Activated CD4-positive, CD25-positive, alpha-beta regulatory T cell (primary cell): Measurements from ENCODE around the gene MOAP1.
"Not testable (repeated sequence)": the region's sequence is repeated elsewhere in the genome, so short reads cannot be mapped to it uniquely, and the experiment has no call there.

Experiments used
- DNase-seq, 4 experiments: peaks; one replicate each; lab custom pipeline; 2025; lab: John Stamatoyannopoulos, UW

MOAP1 gene

GRCh38 chr14:93185349-93185720 is 638 bp upstream of the MOAP1 start:
- DNase-seq = no peak

GRCh38 chr14:93183596-93184317 is 940 bp downstream of the MOAP1 start:
- no peak for DNase-seq

GRCh38 chr14:93175492-93175891 is 9.2 kb downstream of the MOAP1 start:
- DNase-seq = no peak

- not testable (repeated sequence) for DNase-seq
Observed at GRCh38 chr14:93174731-93175130, 10.0 kb downstream of the MOAP1 start.

- DNase-seq = no peak
Observed at GRCh38 chr14:93173943-93174395, 10.7 kb downstream of the MOAP1 start.

- DNase-seq = no peak
Observed at GRCh38 chr14:93171376-93171775, 13.3 kb downstream of the MOAP1 start.

GRCh38 chr14:93170141-93170540 is 14.6 kb downstream of the MOAP1 start:
- DNase-seq = not testable (repeated sequence)

GRCh38 chr14:93169619-93170018 is 15.1 kb downstream of the MOAP1 start:
- not testable (repeated sequence) for DNase-seq

- DNase-seq = not testable (repeated sequence)
Observed at GRCh38 chr14:93168610-93169009, 16.1 kb downstream of the MOAP1 start.

GRCh38 chr14:93165271-93166265 is 19.1 kb downstream of the MOAP1 start:
- DNase-seq = not testable (repeated sequence)

- DNase-seq = no peak
Observed at GRCh38 chr14:93163564-93163963, 21.1 kb downstream of the MOAP1 start.

- no peak for DNase-seq
Observed at GRCh38 chr14:93161411-93161940, 23.2 kb downstream of the MOAP1 start.

- DNase-seq = no peak
Observed at GRCh38 chr14:93160353-93160801, 24.3 kb downstream of the MOAP1 start.

GRCh38 chr14:93159625-93160352 is 24.9 kb downstream of the MOAP1 start:
- DNase-seq = not testable (repeated sequence)

- DNase-seq = not testable (repeated sequence)
Observed at GRCh38 chr14:93158349-93158748, 26.3 kb downstream of the MOAP1 start.

- no peak for DNase-seq
Observed at GRCh38 chr14:93156693-93157369, 27.9 kb downstream of the MOAP1 start.

- DNase-seq = no peak
Observed at GRCh38 chr14:93155667-93156066, 29.0 kb downstream of the MOAP1 start.

GRCh38 chr14:93153121-93153520 is 31.6 kb downstream of the MOAP1 start:
- no peak for DNase-seq

- DNase-seq = no peak
Observed at GRCh38 chr14:93150227-93151208, 34.2 kb downstream of the MOAP1 start.

- DNase-seq = no peak
Observed at GRCh38 chr14:93148979-93149378, 35.7 kb downstream of the MOAP1 start.
